HepG2 (cell line): ENCODE results near the gene SPIN4. TPM values are rescaled to one million over a fixed set of nuclear protein-coding genes. Genes with fewer than 3 reads are reported as not detected.
A peak's percentile ranks its signal among the peaks of the same experiment; 100 is the strongest.

Experiments
- ATRX ChIP-seq: sonication (generic); formaldehyde crosslinking; IDR thresholded peaks from 2 replicates; pipeline ENCODE4 v1.4.0; 2020; ENCODE audit warnings: missing genetic modification reagents, borderline replicate concordance
- CCDC6 ChIP-seq: sonication (generic); formaldehyde crosslinking; IDR thresholded peaks from 2 replicates; pipeline ENCODE4 v1.8.1; 2022; ENCODE audit warnings: mild to moderate bottlenecking, missing genetic modification reagents, moderate library complexity
- FOXA1 ChIP-seq, 2 experiments: fragments of 450-650 bp in 1 of 2; sonication (generic) in 1 of 2; formaldehyde crosslinking in 1 of 2; IDR thresholded peaks; 2 replicates each; pipeline versions ENCODE4 v1.4.0 to v1.6.1; 2016 to 2020; ENCODE audit warnings: missing genetic modification reagents in 1 of 2
- FOXO1 ChIP-seq: sonication (generic); formaldehyde crosslinking; IDR thresholded peaks from 2 replicates; pipeline ENCODE4 v1.4.0; 2020; ENCODE audit warnings: missing genetic modification reagents
- GMEB1 ChIP-seq: sonication (generic); formaldehyde crosslinking; IDR thresholded peaks from 2 replicates; pipeline ENCODE4 v1.5.1; 2020; ENCODE audit warnings: missing genetic modification reagents, mild to moderate bottlenecking, borderline replicate concordance
- MAX ChIP-seq: IDR thresholded peaks from 2 replicates; pipeline ENCODE4 v1.6.1; 2012; ENCODE audit warnings: inconsistent platforms
- SAP130 ChIP-seq: IDR thresholded peaks from 2 replicates; pipeline ENCODE4 v1.6.1; 2016; ENCODE audit warnings: low read depth
- ZNF564 ChIP-seq: sonication (generic); formaldehyde crosslinking; IDR thresholded peaks from 2 replicates; pipeline ENCODE4 v1.8.1; 2023; ENCODE audit warnings: mild to moderate bottlenecking, missing genetic modification reagents
- ZNF572 ChIP-seq: sonication (generic); formaldehyde crosslinking; IDR thresholded peaks from 2 replicates; pipeline ENCODE4 v1.5.1; 2020; ENCODE audit warnings: mild to moderate bottlenecking, missing genetic modification reagents
- ZNF781 ChIP-seq: sonication (generic); formaldehyde crosslinking; IDR thresholded peaks from 2 replicates; pipeline ENCODE4 v1.5.1; 2020; ENCODE audit warnings: borderline replicate concordance, mild to moderate bottlenecking, missing genetic modification reagents; ENCODE audit errors: not compliant biosample characterization
- ZNF788 ChIP-seq: sonication (generic); formaldehyde crosslinking; IDR thresholded peaks from 2 replicates; pipeline ENCODE4 v1.5.0; 2020; ENCODE audit warnings: mild to moderate bottlenecking, missing genetic modification reagents, borderline replicate concordance
- polyA plus RNA-seq, 8 experiments: library from polyadenylated mRNA; depleted of rRNA in 3 of 8; stranded (reverse) in 7 of 8; unstranded in 1 of 8; fragments of >200 nt; fragmentation: Illumina TruSeq in 4 of 8; extraction: Trizol in 4 of 8; gene quantifications; 2 replicates each; pipeline versions ENCODE4 v1.2.1 to v1.2.3, GENCODE V29; 2011 to 2016; ENCODE audit warnings: low read depth in 4 of 8, missing spikeins in 1 of 8, mixed read lengths in 1 of 8; ENCODE audit not compliant: insufficient read depth in 1 of 8
- total RNA-seq, 5 experiments: library from RNA; depleted of rRNA; stranded (reverse); fragments of >200 nt; fragmentation: Illumina TruSeq; extraction: Trizol; gene quantifications; 2 replicates each; pipeline ENCODE4 v1.2.3, GENCODE V29; 2016; ENCODE audit warnings: low read depth in 1 of 5
- TF ChIP-seq, protein P1 (sequence below): sonication (generic); formaldehyde crosslinking; conservative IDR thresholded peaks from 2 replicates; pipeline ENCODE4 v1.4.0; 2020; ENCODE audit warnings: mild to moderate bottlenecking, missing genetic modification reagents, moderate library complexity

The SPIN4 gene
- total and polyA plus RNA-seq, 2 of the 13 experiments (the other 11 are each of a cell fraction or from before 2014, with no cell fraction given), result 1.9 to 2.6 TPM

DNA sequence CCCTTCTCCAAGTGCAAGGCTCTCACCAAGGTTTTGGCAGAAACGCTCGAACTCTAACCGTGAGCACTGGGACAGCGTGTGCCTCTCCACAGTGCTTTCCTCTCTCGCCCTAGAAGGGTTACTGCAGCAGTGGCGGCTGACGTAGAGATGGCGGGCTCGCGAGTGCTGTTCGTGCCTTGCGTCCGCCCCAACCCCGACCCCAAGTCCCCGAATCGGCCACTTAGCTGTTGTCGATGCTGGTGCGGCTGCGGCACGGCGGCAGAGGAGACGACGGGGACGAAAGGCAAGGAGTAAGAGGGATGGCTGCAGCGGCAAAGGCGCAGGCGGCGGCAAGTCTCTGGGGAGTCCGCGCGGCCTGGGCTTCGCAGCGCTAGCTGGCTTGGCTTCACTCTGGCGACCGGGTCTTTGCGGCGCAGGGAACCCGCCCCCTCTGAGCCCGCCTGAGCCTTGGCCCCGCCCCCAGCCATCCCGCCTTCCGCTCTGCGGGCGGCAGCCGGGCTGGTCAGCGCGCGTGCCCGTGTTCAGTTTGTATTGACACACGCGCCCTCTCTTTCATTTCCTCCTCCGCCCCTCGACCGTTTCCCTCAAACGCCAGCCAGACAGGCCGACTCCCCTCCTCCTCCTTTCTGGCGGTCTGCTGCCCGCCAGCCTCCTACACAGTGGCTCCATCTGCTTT, at the start of gene SPIN4 (continued):
- TF ChIP-seq ATRX (CRISPR knock-in tag) (no peak), CCDC6 (CRISPR knock-in tag) (peak; percentile 48; the same call in 1 of the 2 replicates), FOXO1 (peak; percentile 19; the same call in 1 of the 2 replicates), SAP130 (CRISPR knock-in tag) (peak; percentile 48), ZNF788 (0 out of 2 replicates have a peak, but pooled peaks have one; percentile 16), ZNF572 (CRISPR knock-in tag) (no peak), GMEB1 (CRISPR knock-in tag) (0 out of 2 replicates have a peak, but pooled peaks have one; percentile 39), ZNF781 (CRISPR knock-in tag) (no peak), MAX (peak; percentile 66), FOXA1 (IDR thresholded peaks at IDR 0.05) (no peak), FOXA1 (CRISPR knock-in tag; IDR thresholded peaks at IDR 0.05) (peak; percentile 75), ZNF564 (CRISPR knock-in tag) (no peak)
- TF ChIP-seq, protein P1, sequence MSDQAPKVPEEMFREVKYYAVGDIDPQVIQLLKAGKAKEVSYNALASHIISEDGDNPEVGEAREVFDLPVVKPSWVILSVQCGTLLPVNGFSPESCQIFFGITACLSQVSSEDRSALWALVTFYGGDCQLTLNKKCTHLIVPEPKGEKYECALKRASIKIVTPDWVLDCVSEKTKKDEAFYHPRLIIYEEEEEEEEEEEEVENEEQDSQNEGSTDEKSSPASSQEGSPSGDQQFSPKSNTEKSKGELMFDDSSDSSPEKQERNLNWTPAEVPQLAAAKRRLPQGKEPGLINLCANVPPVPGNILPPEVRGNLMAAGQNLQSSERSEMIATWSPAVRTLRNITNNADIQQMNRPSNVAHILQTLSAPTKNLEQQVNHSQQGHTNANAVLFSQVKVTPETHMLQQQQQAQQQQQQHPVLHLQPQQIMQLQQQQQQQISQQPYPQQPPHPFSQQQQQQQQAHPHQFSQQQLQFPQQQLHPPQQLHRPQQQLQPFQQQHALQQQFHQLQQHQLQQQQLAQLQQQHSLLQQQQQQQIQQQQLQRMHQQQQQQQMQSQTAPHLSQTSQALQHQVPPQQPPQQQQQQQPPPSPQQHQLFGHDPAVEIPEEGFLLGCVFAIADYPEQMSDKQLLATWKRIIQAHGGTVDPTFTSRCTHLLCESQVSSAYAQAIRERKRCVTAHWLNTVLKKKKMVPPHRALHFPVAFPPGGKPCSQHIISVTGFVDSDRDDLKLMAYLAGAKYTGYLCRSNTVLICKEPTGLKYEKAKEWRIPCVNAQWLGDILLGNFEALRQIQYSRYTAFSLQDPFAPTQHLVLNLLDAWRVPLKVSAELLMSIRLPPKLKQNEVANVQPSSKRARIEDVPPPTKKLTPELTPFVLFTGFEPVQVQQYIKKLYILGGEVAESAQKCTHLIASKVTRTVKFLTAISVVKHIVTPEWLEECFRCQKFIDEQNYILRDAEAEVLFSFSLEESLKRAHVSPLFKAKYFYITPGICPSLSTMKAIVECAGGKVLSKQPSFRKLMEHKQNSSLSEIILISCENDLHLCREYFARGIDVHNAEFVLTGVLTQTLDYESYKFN (CRISPR knock-in tag), result 0 out of 2 replicates have a peak, but pooled peaks have one; percentile 9
